IgD-negative memory B cell (primary cell): ENCODE data around the gene EPG5. TPM values are rescaled to one million over a fixed set of nuclear protein-coding genes. Genes with fewer than 3 reads are reported as not detected.

Source experiments
- H3K27ac Mint-ChIP-seq, 3 donors: one replicate each; pipeline ENCODE4 v1.8.0; 2020 to 2022; ENCODE audit warnings: mild to moderate bottlenecking in 3 of 3, mixed read lengths in 3 of 3, moderate library complexity in 1 of 3
- H3K27me3 Mint-ChIP-seq: one replicate; pipeline ENCODE4 v1.8.0; 2021; ENCODE audit warnings: mixed read lengths
- H3K36me3 Mint-ChIP-seq: one replicate; pipeline ENCODE4 v1.8.0; 2020; ENCODE audit warnings: mild to moderate bottlenecking, mixed read lengths
- H3K4me1 Mint-ChIP-seq, 3 donors: one replicate each; pipeline ENCODE4 v1.8.0; 2020 to 2022; ENCODE audit warnings: mixed read lengths in 3 of 3, mild to moderate bottlenecking in 1 of 3
- H3K4me3 Mint-ChIP-seq, 4 donors: one replicate each; pipeline ENCODE4 v1.8.0; 2020 to 2022; ENCODE audit warnings: mild to moderate bottlenecking in 4 of 4, mixed read lengths in 4 of 4, moderate library complexity in 3 of 4
- H3K9me3 Mint-ChIP-seq, 3 donors: one replicate each; pipeline ENCODE4 v1.8.0; 2020 to 2021; ENCODE audit warnings: mixed read lengths in 3 of 3, mild to moderate bottlenecking in 1 of 3
- polyA plus RNA-seq: library from polyadenylated mRNA; unstranded; fragments of 300-500 nt; fragmentation: Illumina TruSeq; gene quantifications from one replicate; pipeline ENCODE4 v1.2.3, GENCODE V29; 2021

The EPG5 gene
- polyA plus RNA-seq, 1 donor from 2014 or later, result 2.9 TPM

GRCh38 chr18:45958027-45958426 is 9.1 kb downstream of the EPG5 start:
- H3K4me1 Mint-ChIP-seq, result peaks cover 11 to 23% (median 14%) of the 10 kb centered on the region in 3 donors
- H3K9me3 Mint-ChIP-seq, result no peaks in the 10 kb centered on the region
- H3K4me3 Mint-ChIP-seq, result no peak overlapping the region
- H3K27ac Mint-ChIP-seq, result peak overlapping the region in 1 of 3 donors; percentile 6
- no peaks in the 10 kb centered on the region for H3K27me3 Mint-ChIP-seq
- H3K36me3 Mint-ChIP-seq, result peaks cover 10% of the 10 kb centered on the region

- H3K4me3 Mint-ChIP-seq, result no peak overlapping the region
- no peaks in the 10 kb centered on the region for H3K9me3 Mint-ChIP-seq
- H3K4me1 Mint-ChIP-seq, result peaks cover 8 to 22% (median 9%) of the 10 kb centered on the region in 3 donors
- no peak overlapping the region for H3K27ac Mint-ChIP-seq
- no peaks in the 10 kb centered on the region for H3K27me3 Mint-ChIP-seq
- peaks cover 10% of the 10 kb centered on the region for H3K36me3 Mint-ChIP-seq
Observed at GRCh38 chr18:45957100-45957499, 10.0 kb downstream of the EPG5 start.

- H3K4me1 Mint-ChIP-seq, result peaks cover 3 to 9% (median 4%) of the 10 kb centered on the region in 3 donors
- H3K4me3 Mint-ChIP-seq, result no peak overlapping the region
- no peaks in the 10 kb centered on the region for H3K9me3 Mint-ChIP-seq
- H3K36me3 Mint-ChIP-seq, result peaks cover 8% of the 10 kb centered on the region
- H3K27me3 Mint-ChIP-seq, result no peaks in the 10 kb centered on the region
- H3K27ac Mint-ChIP-seq, result no peak overlapping the region
Observed at GRCh38 chr18:45954070-45954934, 12.8 kb downstream of the EPG5 start.

GRCh38 chr18:45951016-45951714 is 16.0 kb downstream of the EPG5 start:
- Mint-ChIP-seq H3K27me3 (no peaks in the 10 kb centered on the region), H3K4me3 (no peak overlapping the region), H3K9me3 (no peaks in the 10 kb centered on the region), H3K4me1 (peaks cover 3 to 4% (median 3%) of the 10 kb centered on the region in 3 donors), H3K27ac (no peak overlapping the region), H3K36me3 (peaks cover 7% of the 10 kb centered on the region)

- no peak overlapping the region for H3K4me3 Mint-ChIP-seq
- no peaks in the 10 kb centered on the region for H3K9me3 Mint-ChIP-seq
- no peaks in the 10 kb centered on the region for H3K4me1 Mint-ChIP-seq
- H3K27ac Mint-ChIP-seq, result no peak overlapping the region
- no peaks in the 10 kb centered on the region for H3K27me3 Mint-ChIP-seq
- peaks cover 7% of the 10 kb centered on the region for H3K36me3 Mint-ChIP-seq
Observed at GRCh38 chr18:45945669-45946068, 21.5 kb downstream of the EPG5 start.

- Mint-ChIP-seq H3K27me3 (no peaks in the 10 kb centered on the region), H3K9me3 (no peaks in the 10 kb centered on the region), H3K4me3 (no peak overlapping the region), H3K4me1 (no peaks in the 10 kb centered on the region), H3K36me3 (peaks cover 11% of the 10 kb centered on the region), H3K27ac (no peak overlapping the region)
Observed at GRCh38 chr18:45940724-45941123, 26.4 kb downstream of the EPG5 start.

GRCh38 chr18:45939236-45939635 is 27.9 kb downstream of the EPG5 start:
- H3K27ac Mint-ChIP-seq, result no peak overlapping the region
- no peaks in the 10 kb centered on the region for H3K9me3 Mint-ChIP-seq
- no peak overlapping the region for H3K4me3 Mint-ChIP-seq
- H3K27me3 Mint-ChIP-seq, result no peaks in the 10 kb centered on the region
- H3K36me3 Mint-ChIP-seq, result peaks cover 11% of the 10 kb centered on the region
- no peaks in the 10 kb centered on the region for H3K4me1 Mint-ChIP-seq

GRCh38 chr18:45938488-45938935 is 28.6 kb downstream of the EPG5 start:
- Mint-ChIP-seq H3K4me1 (no peaks in the 10 kb centered on the region), H3K27me3 (no peaks in the 10 kb centered on the region), H3K4me3 (no peak overlapping the region), H3K9me3 (no peaks in the 10 kb centered on the region), H3K36me3 (peaks cover 11% of the 10 kb centered on the region), H3K27ac (no peak overlapping the region)

- Mint-ChIP-seq H3K4me1 (no peaks in the 10 kb centered on the region), H3K27ac (no peak overlapping the region), H3K27me3 (no peaks in the 10 kb centered on the region), H3K36me3 (peaks cover 8% of the 10 kb centered on the region), H3K9me3 (no peaks in the 10 kb centered on the region), H3K4me3 (no peak overlapping the region)
Observed at GRCh38 chr18:45935591-45936335, 31.4 kb downstream of the EPG5 start.

GRCh38 chr18:45932708-45933107 is 34.4 kb downstream of the EPG5 start:
- no peak overlapping the region for H3K27ac Mint-ChIP-seq
- no peaks in the 10 kb centered on the region for H3K27me3 Mint-ChIP-seq
- peaks cover 2% of the 10 kb centered on the region for H3K36me3 Mint-ChIP-seq
- H3K9me3 Mint-ChIP-seq, result no peaks in the 10 kb centered on the region
- H3K4me1 Mint-ChIP-seq, result no peaks in the 10 kb centered on the region
- no peak overlapping the region for H3K4me3 Mint-ChIP-seq

GRCh38 chr18:45930963-45931362 is 36.2 kb downstream of the EPG5 start:
- no peak overlapping the region for H3K4me3 Mint-ChIP-seq
- no peak overlapping the region for H3K27ac Mint-ChIP-seq
- H3K4me1 Mint-ChIP-seq, result no peaks in the 10 kb centered on the region
- peaks cover 2% of the 10 kb centered on the region for H3K36me3 Mint-ChIP-seq
- H3K27me3 Mint-ChIP-seq, result no peaks in the 10 kb centered on the region
- H3K9me3 Mint-ChIP-seq, result no peaks in the 10 kb centered on the region

GRCh38 chr18:45926691-45927090 is 40.4 kb downstream of the EPG5 start:
- Mint-ChIP-seq H3K4me3 (no peak overlapping the region), H3K4me1 (no peaks in the 10 kb centered on the region), H3K27me3 (no peaks in the 10 kb centered on the region), H3K9me3 (no peaks in the 10 kb centered on the region), H3K27ac (no peak overlapping the region), H3K36me3 (peaks cover 8% of the 10 kb centered on the region)

GRCh38 chr18:45926085-45926484 is 41.0 kb downstream of the EPG5 start:
- H3K36me3 Mint-ChIP-seq, result peaks cover 8% of the 10 kb centered on the region

GRCh38 chr18:45923138-45923537 is 44.0 kb downstream of the EPG5 start:
- Mint-ChIP-seq H3K4me1 (peaks cover 7 to 17% (median 12%) of the 10 kb centered on the region in 3 donors), H3K36me3 (peaks cover 11% of the 10 kb centered on the region), H3K9me3 (no peaks in the 10 kb centered on the region), H3K27me3 (no peaks in the 10 kb centered on the region), H3K4me3 (no peak overlapping the region), H3K27ac (peak overlapping the region in 1 of 3 donors; percentile 63)

More at GRCh38 chr18:45926085-45926484, 41.0 kb downstream of the EPG5 start:
- Mint-ChIP-seq H3K27me3 (no peaks in the 10 kb centered on the region), H3K4me3 (no peak overlapping the region), H3K4me1 (peaks cover 1 to 4% (median 2%) of the 10 kb centered on the region in 3 donors), H3K27ac (no peak overlapping the region), H3K9me3 (no peaks in the 10 kb centered on the region)

GRCh38 chr18:45920367-45920766 is 46.8 kb downstream of the EPG5 start:
- H3K36me3 Mint-ChIP-seq, result peaks cover 14% of the 10 kb centered on the region
- no peak overlapping the region for H3K27ac Mint-ChIP-seq
- no peaks in the 10 kb centered on the region for H3K27me3 Mint-ChIP-seq
- peaks cover 7 to 17% (median 12%) of the 10 kb centered on the region in 3 donors for H3K4me1 Mint-ChIP-seq
- no peak overlapping the region for H3K4me3 Mint-ChIP-seq
- no peaks in the 10 kb centered on the region for H3K9me3 Mint-ChIP-seq
